Pancreas (tissue), 10 donors: ENCODE measurements around the gene PPP2R2D. TPM values are rescaled to one million over a fixed set of nuclear protein-coding genes. Genes with fewer than 3 reads are reported as not detected.

Source experiments
- ATAC-seq, 4 donors: fragments of 200-7000 bp; cut with Tn5 transposase; one replicate each; pipeline versions ENCODE4 v1.8.0 to v1.9.1; 2020; ENCODE audit warnings: mild to moderate bottlenecking in 4 of 4, moderate library complexity in 4 of 4
- DNase-seq, 6 donors: peaks; one replicate each; pipeline ENCODE4 v3.0.0-alpha.2; 2020
- FAIRE-seq: peaks from 2 replicates; lab custom pipeline; 2012; peaks lifted over from hg19 to GRCh38; lab: Jason Lieb, UNC
- H3K27ac ChIP-seq, 4 donors: fragments of 200-600 bp; sonication (generic); 1 replicate in 3 of 4; 2 replicates in 1 of 4; pipeline versions ENCODE4 v1.5.0 to v1.8.0; 2020
- H3K27me3 ChIP-seq, 4 donors: fragments of 200-600 bp; one replicate each; pipeline ENCODE4 v1.8.0; 2021
- H3K36me3 ChIP-seq, 3 donors: fragments of 200-600 bp; sonication (generic) in 1 of 3; one replicate each; pipeline versions ENCODE4 v1.5.0 to v1.8.0; 2020 to 2021
- H3K4me1 ChIP-seq, 3 donors: fragments of 200-600 bp; one replicate each; pipeline ENCODE4 v1.8.0; 2021
- H3K4me3 ChIP-seq, 4 donors: fragments of 200-600 bp; sonication (generic) in 2 of 4; one replicate each; pipeline versions ENCODE4 v1.5.0 to v1.8.0; 2020 to 2021
- H3K9me3 ChIP-seq, 4 donors: fragments of 200-600 bp; one replicate each; pipeline ENCODE4 v1.8.0; 2021
- CTCF ChIP-seq, 4 donors: fragments of 200-600 bp; sonication (generic) in 3 of 4; IDR thresholded peaks; one replicate each; pipeline versions ENCODE4 v1.5.0 to v1.8.0; 2021; ENCODE audit warnings: antibody characterized with exemption in 4 of 4
- WGBS, 2 donors: extraction: QIAGEN DNeasy Blood & Tissue Kit; methylation state at CpG; one replicate each; pipeline ENCODE4 v1.1.7; 2013; 5-methylcytosine and 5-hydroxymethylcytosine counted together
- intact Hi-C, 3 donors: fragments of 100-400 bp; cut with DNase I; formaldehyde crosslinking; loops; one replicate each; pipeline versions ENCODE4 v1.11.1 to v1.14.2; 2022
- polyA plus RNA-seq, 2 donors: library from polyadenylated mRNA; stranded (reverse); fragments of 200-250 nt; gene quantifications; one replicate each; pipeline ENCODE4 v1.2.3, GENCODE V29; 2013
- total RNA-seq, 6 donors: library from RNA; stranded (reverse); fragmentation: NEBNext Ultra II Directional in 4 of 6; extraction: Animal tissue kit (Norgen Biotek cat#: 25700) in 4 of 6; gene quantifications; one replicate each; pipeline versions ENCODE4 v1.2.1 to v1.2.4, GENCODE V29; 2021 to 2023
- donor health status: healthy with polysubstance abuse.
- donor health status: DM: no; HTN: no; CAD: no; lungs with moderate emphysema.
- donor health status: DM: no; HTN: no; CAD: no.
- donor health status: control.
- donor health status: control.
- donor health status: Bipolar disorder and iron deficiency.
- donor health status: DM: yes; HTN: yes; CAD: no.
- donor health status: DM: no; HTN: no; CAD: no.
- donor health status: DM: no; HTN: no; CAD: no.
- donor health status: DM: yes; HTN: yes; CAD: no.

The PPP2R2D gene
- total and polyA plus RNA-seq, 8 donors, result 25.5 to 87.7 (median 35.3) TPM

DNA sequence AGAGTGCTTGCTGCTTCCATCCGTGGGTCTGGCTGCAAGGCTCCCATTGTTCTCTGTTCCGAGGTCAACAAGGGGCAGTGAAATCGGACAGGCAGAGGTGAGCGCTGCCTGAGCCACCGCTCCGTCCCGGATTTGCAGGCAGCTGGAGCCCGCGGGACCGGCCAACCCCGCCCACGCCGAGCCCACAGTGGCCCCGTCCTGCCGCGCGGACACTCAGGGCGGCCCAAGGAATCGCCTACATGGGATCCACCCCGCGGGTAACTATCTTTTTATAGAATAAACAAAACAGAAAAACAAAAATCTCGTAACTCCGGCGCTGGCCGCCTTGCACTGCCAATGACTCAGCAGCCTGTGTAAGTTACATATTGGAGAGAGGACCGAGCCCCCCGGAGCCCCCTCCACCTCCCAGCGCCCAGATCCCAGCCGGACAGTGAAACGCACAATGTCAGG is 79.0 kb downstream of the PPP2R2D start:
- TF ChIP-seq CTCF (IDR thresholded peaks at IDR 0.05), result no peak
- intact Hi-C loops, result no loop called here
- peaks cover 0 to 28% (median under 1%) of the 10 kb centered on the region in 3 donors for H3K4me1 ChIP-seq
- no peaks in the 10 kb centered on the region for H3K27me3 ChIP-seq
- FAIRE-seq, result no peak
- peak overlapping the region in 3 of 4 donors; percentile 76 to 99 (median 98) for H3K4me3 ChIP-seq
- 15 to 20% methylated on average over 30 of the region's 30 CpGs for WGBS, 2 donors
- peak overlapping the region; percentile 56 to 89 (median 86) for H3K27ac ChIP-seq
- H3K36me3 ChIP-seq, result no peaks in the 10 kb centered on the region
- peak in 5 of 6 donors; percentile 54 to 83 (median 66) for DNase-seq
- H3K9me3 ChIP-seq, result no peaks in the 10 kb centered on the region
- ATAC-seq, result peak in 3 of 4 donors; percentile 17 to 48 (median 24)

- ATAC-seq (no peak), DNase-seq (no peak), FAIRE-seq (no peak)
- no peaks in the 10 kb centered on the region for H3K27me3 ChIP-seq
- H3K27ac ChIP-seq, result peak overlapping the region; percentile 85 to 89 (median 88)
- H3K4me1 ChIP-seq, result peaks cover 0 to 28% (median 0%) of the 10 kb centered on the region in 3 donors
- WGBS, 2 donors, result 59 to 63% methylated on average over 8 of the region's 8 CpGs
- H3K4me3 ChIP-seq, result peak overlapping the region in 3 of 4 donors; percentile 76 to 99 (median 98)
- no peaks in the 10 kb centered on the region for H3K36me3 ChIP-seq
- no peaks in the 10 kb centered on the region for H3K9me3 ChIP-seq
- no peak for TF ChIP-seq CTCF (IDR thresholded peaks at IDR 0.05)
- intact Hi-C loops, result no loop called here
Observed at GRCh38 chr10:131980321-131980720, 79.5 kb downstream of the PPP2R2D start.

GRCh38 chr10:131980761-131981428 is 80.1 kb downstream of the PPP2R2D start:
- intact Hi-C loops, result no loop called here
- 9 to 13% methylated on average over 31 of the region's 31 CpGs for WGBS, 2 donors
- Histone ChIP-seq H3K36me3 (no peaks in the 10 kb centered on the region), H3K4me1 (peaks cover 0 to 22% (median 0%) of the 10 kb centered on the region in 3 donors), H3K9me3 (no peaks in the 10 kb centered on the region), H3K27me3 (no peaks in the 10 kb centered on the region), H3K27ac (peak overlapping the region; percentile 85 to 89 (median 88)), H3K4me3 (peak overlapping the region; percentile 76 to 99 (median 96))
- FAIRE-seq (no peak), ATAC-seq (peak; percentile 4 to 43 (median 36)), DNase-seq (peak in 5 of 6 donors; percentile 50 to 86 (median 66))
- no peak for TF ChIP-seq CTCF (IDR thresholded peaks at IDR 0.05)

- WGBS, 2 donors, result 0 to 1% methylated on average over 65 to 100 of the region's 100 CpGs
- Histone ChIP-seq H3K4me1 (peaks cover 0 to 17% (median 0%) of the 10 kb centered on the region in 3 donors), H3K9me3 (no peaks in the 10 kb centered on the region), H3K36me3 (no peaks in the 10 kb centered on the region), H3K27ac (peak within 1 kb of the TSS; percentile 85 to 89 (median 88)), H3K4me3 (peak within 1 kb of the TSS; percentile 76 to 99 (median 96)), H3K27me3 (no peaks in the 10 kb centered on the region)
- no peak for FAIRE-seq
- intact Hi-C loops, result no loop called here
- ATAC-seq, result peak; percentile 81 to 89 (median 83)
- peak; percentile 94 to 99 (median 98) for DNase-seq
- TF ChIP-seq CTCF (IDR thresholded peaks at IDR 0.05), result no peak
Observed at GRCh38 chr10:131981429-131982184, 80.8 kb downstream of the PPP2R2D start, which contains the start of gene BNIP3. Gene BNIP3 (minus strand): TSS chr10:131981923. CDS start chr10:131981806, 117 bp downstream.
